Mesothelial cell of epicardium (in vitro differentiated cells): ENCODE results near the gene DIAPH3. TPM values are rescaled to one million over a fixed set of nuclear protein-coding genes. Genes with fewer than 3 reads are reported as not detected.
A peak's percentile ranks its signal among the peaks of the same experiment; 100 is the strongest.

ENCODE experiments used
- DNase-seq, 2 experiments: peaks; one replicate each; pipeline ENCODE4 v3.0.0; 2021; ENCODE audit warnings: low spot score in 2 of 2; ENCODE audit not compliant: unreplicated experiment in 2 of 2
- H3K27ac Mint-ChIP-seq: 2 replicates; pipeline ENCODE4 v1.8.0; 2021; ENCODE audit warnings: mixed read lengths
- H3K27me3 Mint-ChIP-seq: 2 replicates; pipeline ENCODE4 v1.8.0; 2021; ENCODE audit warnings: low read depth, mixed read lengths
- H3K36me3 Mint-ChIP-seq: 2 replicates; pipeline ENCODE4 v1.8.0; 2021; ENCODE audit warnings: mixed read lengths
- H3K4me1 Mint-ChIP-seq: 2 replicates; pipeline ENCODE4 v1.8.0; 2021; ENCODE audit warnings: mixed read lengths
- H3K4me3 Mint-ChIP-seq: 2 replicates; pipeline ENCODE4 v1.8.0; 2021; ENCODE audit warnings: mild to moderate bottlenecking, moderate library complexity, mixed read lengths
- H3K9me3 Mint-ChIP-seq: 2 replicates; pipeline ENCODE4 v1.8.0; 2021; ENCODE audit warnings: mixed read lengths
- total RNA-seq: library from RNA; stranded (reverse); gene quantifications from 3 replicates; pipeline ENCODE4 v1.2.1, GENCODE V29; 2021
- TF ChIP-seq, protein P1 (sequence below): fragments of 200-600 bp; sonication (generic); IDR thresholded peaks from one replicate; pipeline ENCODE4 v1.5.0; 2021; ENCODE audit warnings: antibody characterized with exemption; ENCODE audit not compliant: unreplicated experiment

DIAPH3 gene
- total RNA-seq, 1 donor from 2014 or later, result 16.8 TPM

DNA sequence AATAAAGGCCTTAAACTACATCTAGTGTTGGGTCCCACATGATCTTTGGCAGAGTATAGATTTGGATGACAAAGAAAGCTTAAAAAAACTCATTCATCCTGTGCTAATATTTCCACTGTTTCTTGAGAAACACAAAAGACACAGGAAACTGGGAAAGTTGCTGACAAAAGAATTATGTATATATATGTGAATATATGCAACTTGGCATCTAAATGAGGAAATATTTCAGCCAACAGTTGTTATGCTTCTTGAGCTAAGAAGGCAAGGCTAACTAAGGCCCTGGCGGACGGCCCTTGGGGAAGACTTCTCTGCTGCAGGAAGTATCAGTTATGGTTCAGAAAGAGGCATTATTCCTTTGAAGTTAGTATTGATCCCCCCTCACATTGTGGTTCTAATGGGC is 491.8 kb downstream of the DIAPH3 start:
- no peaks in the 10 kb centered on the region for H3K36me3 Mint-ChIP-seq
- TF ChIP-seq, protein P1, sequence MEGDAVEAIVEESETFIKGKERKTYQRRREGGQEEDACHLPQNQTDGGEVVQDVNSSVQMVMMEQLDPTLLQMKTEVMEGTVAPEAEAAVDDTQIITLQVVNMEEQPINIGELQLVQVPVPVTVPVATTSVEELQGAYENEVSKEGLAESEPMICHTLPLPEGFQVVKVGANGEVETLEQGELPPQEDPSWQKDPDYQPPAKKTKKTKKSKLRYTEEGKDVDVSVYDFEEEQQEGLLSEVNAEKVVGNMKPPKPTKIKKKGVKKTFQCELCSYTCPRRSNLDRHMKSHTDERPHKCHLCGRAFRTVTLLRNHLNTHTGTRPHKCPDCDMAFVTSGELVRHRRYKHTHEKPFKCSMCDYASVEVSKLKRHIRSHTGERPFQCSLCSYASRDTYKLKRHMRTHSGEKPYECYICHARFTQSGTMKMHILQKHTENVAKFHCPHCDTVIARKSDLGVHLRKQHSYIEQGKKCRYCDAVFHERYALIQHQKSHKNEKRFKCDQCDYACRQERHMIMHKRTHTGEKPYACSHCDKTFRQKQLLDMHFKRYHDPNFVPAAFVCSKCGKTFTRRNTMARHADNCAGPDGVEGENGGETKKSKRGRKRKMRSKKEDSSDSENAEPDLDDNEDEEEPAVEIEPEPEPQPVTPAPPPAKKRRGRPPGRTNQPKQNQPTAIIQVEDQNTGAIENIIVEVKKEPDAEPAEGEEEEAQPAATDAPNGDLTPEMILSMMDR, result no peak
- no peaks in the 10 kb centered on the region for H3K9me3 Mint-ChIP-seq
- H3K27me3 Mint-ChIP-seq, result no peaks in the 10 kb centered on the region
- no peak for DNase-seq
- H3K4me3 Mint-ChIP-seq, result no peak overlapping the region
- H3K4me1 Mint-ChIP-seq, result peaks cover 16% of the 10 kb centered on the region
- no peak overlapping the region for H3K27ac Mint-ChIP-seq

DNA sequence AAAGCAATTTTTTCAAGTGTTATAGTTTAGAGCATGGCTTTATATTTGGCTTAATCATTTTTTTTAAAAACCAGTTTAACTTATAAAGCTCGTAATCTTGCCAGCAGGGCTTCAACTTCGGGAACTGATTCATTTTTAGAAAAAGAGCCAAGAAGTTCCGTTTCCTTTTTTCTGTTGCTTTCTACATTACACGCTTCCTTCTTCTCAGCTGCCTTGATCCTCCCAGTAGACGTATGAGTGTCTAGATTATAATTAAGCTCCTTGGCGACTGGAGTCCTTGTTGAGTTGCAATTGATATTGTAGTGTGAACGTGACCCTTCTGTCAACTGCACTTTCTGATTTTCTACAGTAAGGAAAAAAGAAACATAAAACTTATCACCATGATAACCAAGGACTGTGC is 497.2 kb downstream of the DIAPH3 start:
- H3K9me3 Mint-ChIP-seq, result peaks cover 5% of the 10 kb centered on the region
- no peaks in the 10 kb centered on the region for H3K27me3 Mint-ChIP-seq
- peak overlapping the region; percentile 61 for H3K27ac Mint-ChIP-seq
- DNase-seq, result no peak
- H3K4me1 Mint-ChIP-seq, result peaks cover 29% of the 10 kb centered on the region
- H3K36me3 Mint-ChIP-seq, result peaks cover 7% of the 10 kb centered on the region
- TF ChIP-seq, protein P1, result no peak
- H3K4me3 Mint-ChIP-seq, result no peak overlapping the region

DNA sequence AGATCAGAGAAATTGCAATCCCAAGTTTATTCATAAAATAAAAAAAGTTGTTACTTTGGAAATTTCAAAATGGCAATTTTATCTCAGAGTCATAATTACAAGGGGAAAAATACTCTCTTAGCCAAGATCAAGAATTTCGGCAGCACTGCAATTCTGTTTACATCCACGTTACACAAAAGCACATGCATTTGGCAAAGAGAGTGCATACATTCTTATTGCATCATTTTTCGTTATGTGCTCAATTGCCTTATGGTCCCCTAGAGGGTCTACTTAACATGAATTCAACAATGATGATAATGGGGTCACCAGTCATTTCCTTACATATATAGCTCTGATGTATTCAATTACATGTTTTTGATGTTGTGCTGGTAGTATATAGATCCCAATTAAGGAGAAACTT is 498.0 kb downstream of the DIAPH3 start:
- DNase-seq, result no peak
- TF ChIP-seq, protein P1, result no peak
- Mint-ChIP-seq H3K4me3 (no peak overlapping the region), H3K27me3 (no peaks in the 10 kb centered on the region), H3K4me1 (peaks cover 30% of the 10 kb centered on the region), H3K27ac (no peak overlapping the region), H3K36me3 (peaks cover 7% of the 10 kb centered on the region), H3K9me3 (peaks cover 5% of the 10 kb centered on the region)

DNA sequence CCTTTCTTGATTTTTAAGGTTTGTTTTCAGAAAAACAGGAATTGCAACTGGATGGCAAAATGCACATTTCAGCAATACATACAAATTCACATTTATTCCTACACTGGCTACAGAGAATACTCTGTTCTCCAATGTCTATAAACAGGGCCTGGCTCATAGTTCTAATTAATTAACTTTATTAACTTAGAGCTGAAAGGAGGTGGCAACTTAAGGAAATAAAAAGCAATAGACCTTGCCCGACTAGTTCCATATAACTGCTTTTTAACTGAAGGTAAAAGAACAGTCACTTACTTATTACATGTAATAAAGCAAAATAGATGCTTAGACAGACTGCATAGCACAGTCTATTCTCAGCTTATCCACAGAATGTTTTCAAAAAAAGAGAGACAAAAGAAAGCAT is 498.5 kb downstream of the DIAPH3 start:
- Mint-ChIP-seq H3K4me3 (no peak overlapping the region), H3K27ac (no peak overlapping the region), H3K27me3 (peaks cover 4% of the 10 kb centered on the region)

GRCh38 chr13:59664586-59664985 is 499.1 kb downstream of the DIAPH3 start:
- H3K9me3 Mint-ChIP-seq, result peaks cover 5% of the 10 kb centered on the region
- H3K4me3 Mint-ChIP-seq, result no peak overlapping the region
- peaks cover 4% of the 10 kb centered on the region for H3K27me3 Mint-ChIP-seq
- TF ChIP-seq, protein P1, result no peak
- no peak for DNase-seq
- no peak overlapping the region for H3K27ac Mint-ChIP-seq
- H3K36me3 Mint-ChIP-seq, result peaks cover 7% of the 10 kb centered on the region
- peaks cover 28% of the 10 kb centered on the region for H3K4me1 Mint-ChIP-seq

More for the DNA sequence above, 498.5 kb downstream of the DIAPH3 start:
- peaks cover 7% of the 10 kb centered on the region for H3K36me3 Mint-ChIP-seq
- TF ChIP-seq, protein P1, result no peak
- H3K9me3 Mint-ChIP-seq, result peaks cover 5% of the 10 kb centered on the region
- DNase-seq, result no peak
- peaks cover 34% of the 10 kb centered on the region for H3K4me1 Mint-ChIP-seq

- H3K4me3 Mint-ChIP-seq, result no peak overlapping the region
- peaks cover 5% of the 10 kb centered on the region for H3K9me3 Mint-ChIP-seq
Measured at GRCh38 chr13:59663707-59664106, 500.0 kb downstream of the DIAPH3 start.

More at GRCh38 chr13:59663707-59664106, 500.0 kb downstream of the DIAPH3 start:
- no peak for DNase-seq
- H3K4me1 Mint-ChIP-seq, result peaks cover 22% of the 10 kb centered on the region
- peaks cover 5% of the 10 kb centered on the region for H3K27me3 Mint-ChIP-seq
- TF ChIP-seq, protein P1, result no peak
- no peak overlapping the region for H3K27ac Mint-ChIP-seq
- H3K36me3 Mint-ChIP-seq, result peaks cover 7% of the 10 kb centered on the region
